Caco-2 (cell line): Measurements from ENCODE around the gene TTC28. TPM values are rescaled to one million over a fixed set of nuclear protein-coding genes. Genes with fewer than 3 reads are reported as not detected.

Experiments used
- BruUV-seq: library from RNA; stranded (reverse); fragments of 400-500 nt; replicated peaks from 2 replicates; lab custom pipeline; 2021; lab: Mats Ljungman, UMichigan
- CTCF ChIA-PET: fragments of 300-600 bp; sonication (Branson Sonifier 250); formaldehyde crosslinking; loops from one replicate; lab custom pipeline; 2022; ENCODE audit warnings: antibody characterized with exemption; lab: Charles Lee
- POLR2A ChIA-PET: fragments of 300-600 bp; sonication (Branson Sonifier 250); formaldehyde crosslinking; loops from one replicate; lab custom pipeline; 2022; ENCODE audit warnings: antibody characterized with exemption; lab: Charles Lee
- DNase-seq, 2 experiments: peaks; one replicate each; pipeline versions ENCODE4 v3.0.0 to v3.0.0-alpha.2; 2020 to 2022
- H3K27me3 ChIP-seq: replicated peaks from 2 replicates; pipeline ENCODE4 v1.6.0; 2011; ENCODE audit warnings: low read length; ENCODE audit not compliant: control insufficient read depth, insufficient read depth
- H3K36me3 ChIP-seq: 2 replicates; pipeline ENCODE4 v1.5.1; 2011; ENCODE audit warnings: low read length; ENCODE audit not compliant: control insufficient read depth, insufficient read depth
- H3K4me1 ChIP-seq: fragments of 250-450 bp; sonication (Bioruptor Pico); 2 replicates; pipeline ENCODE4 v1.5.1; 2020; ENCODE audit warnings: mild to moderate bottlenecking
- H3K4me3 ChIP-seq: 2 replicates; pipeline ENCODE4 v1.5.1; 2011; ENCODE audit warnings: low read depth, mild to moderate bottlenecking, control low read depth, low read length
- H3K9me3 ChIP-seq: fragments of 250-450 bp; sonication (Bioruptor Pico); 2 replicates; pipeline ENCODE4 v1.5.1; 2020; ENCODE audit warnings: mild to moderate bottlenecking, moderate library complexity
- H3K27ac Mint-ChIP-seq: one replicate; pipeline ENCODE4 v1.8.0; 2022; ENCODE audit warnings: mixed read lengths; ENCODE audit not compliant: unreplicated experiment
- H3K27me3 Mint-ChIP-seq: one replicate; pipeline ENCODE4 v1.8.0; 2022; ENCODE audit warnings: mixed read lengths; ENCODE audit not compliant: insufficient read depth, unreplicated experiment
- H3K36me3 Mint-ChIP-seq: one replicate; pipeline ENCODE4 v1.8.0; 2022; ENCODE audit warnings: mild to moderate bottlenecking, mixed read lengths; ENCODE audit not compliant: insufficient read depth, unreplicated experiment
- H3K4me1 Mint-ChIP-seq: one replicate; pipeline ENCODE4 v1.8.0; 2022; ENCODE audit warnings: low read depth, mixed read lengths; ENCODE audit not compliant: unreplicated experiment
- H3K4me3 Mint-ChIP-seq: one replicate; pipeline ENCODE4 v1.8.0; 2022; ENCODE audit warnings: mild to moderate bottlenecking, moderate library complexity, mixed read lengths; ENCODE audit not compliant: unreplicated experiment
- H3K9me3 Mint-ChIP-seq: one replicate; pipeline ENCODE4 v1.8.0; 2022; ENCODE audit warnings: mixed read lengths; ENCODE audit not compliant: unreplicated experiment
- CTCF ChIP-seq, 2 experiments: fragments of 200-600 bp in 1 of 2; IDR thresholded peaks; 1 replicate in 1 of 2; 2 replicates in 1 of 2; pipeline versions ENCODE4 v1.5.1 to v1.8.0; 2011 to 2022; ENCODE audit warnings: antibody characterized with exemption in 1 of 2, control low read depth in 1 of 2, inconsistent platforms in 1 of 2, low read depth in 1 of 2, low read length in 1 of 2, mild to moderate bottlenecking in 1 of 2, moderate library complexity in 1 of 2; ENCODE audit not compliant: insufficient read depth in 1 of 2, severe bottlenecking in 1 of 2, unreplicated experiment in 1 of 2
- intact Hi-C: fragments of 100-400 bp; cut with micrococcal nuclease; formaldehyde crosslinking; loops from one replicate; pipeline ENCODE4 v1.10.0; 2022; ENCODE audit not compliant: unreplicated experiment
- total RNA-seq: library from RNA; stranded (reverse); gene quantifications from 2 replicates; pipeline ENCODE4 v1.2.3, GENCODE V29; 2022

Gene TTC28
- total RNA-seq, 1 experiment from 2014 or later: 12.0 TPM

DNA sequence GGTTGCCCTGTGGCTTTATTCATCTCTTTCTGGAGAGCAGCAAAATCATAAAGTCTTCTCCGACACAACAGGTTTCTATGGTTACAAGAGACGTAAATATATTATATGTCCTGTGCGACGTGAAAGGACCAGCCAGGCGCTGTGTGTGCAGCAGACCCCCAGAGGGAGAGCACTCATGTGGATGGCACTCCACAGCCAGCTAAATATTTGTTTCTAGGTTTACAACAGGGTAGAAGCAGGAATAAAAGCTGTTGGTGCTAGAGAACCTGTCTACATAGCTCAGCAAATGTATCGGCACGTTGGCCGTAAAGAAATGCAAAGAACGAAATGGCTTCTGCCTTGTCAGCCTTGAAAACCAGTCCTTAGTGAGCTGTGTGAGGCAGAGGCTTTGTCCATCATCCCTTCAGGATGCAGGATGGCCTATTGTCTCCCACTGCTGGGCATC lies 626.8 kb downstream of the TTC28 start:
- H3K4me3 ChIP-seq: no peak overlapping the region
- CTCF ChIA-PET: interaction anchor here (0.6 kb wide), 1 partner anchor 452 kb away, joined by 6 read pairs; no protein-coding TSS in a partner anchor
- H3K27me3 Mint-ChIP-seq: peaks cover 3% of the 10 kb centered on the region
- POLR2A ChIA-PET: no interaction called here
- intact Hi-C loops: no loop called here
- no peak overlapping the region for H3K4me3 Mint-ChIP-seq
- H3K4me1 ChIP-seq: no peaks in the 10 kb centered on the region
- no peaks in the 10 kb centered on the region for H3K36me3 ChIP-seq
- no peak overlapping the region for H3K27ac Mint-ChIP-seq
- no peaks in the 10 kb centered on the region for H3K27me3 ChIP-seq
- TF ChIP-seq CTCF (IDR thresholded peaks at IDR 0.05; ENCODE audit: insufficient read depth in 1 of 2, low read depth in 1 of 2, low read length in 1 of 2, severe bottlenecking in 1 of 2, unreplicated experiment in 1 of 2): no peak
- no peak for DNase-seq
- H3K4me1 Mint-ChIP-seq: no peaks in the 10 kb centered on the region
- H3K36me3 Mint-ChIP-seq: no peaks in the 10 kb centered on the region
- no peaks in the 10 kb centered on the region for H3K9me3 ChIP-seq
- BruUV-seq: no TSS peak
- no peaks in the 10 kb centered on the region for H3K9me3 Mint-ChIP-seq

GRCh38 chr22:28051787-28052356 lies 627.8 kb downstream of the TTC28 start:
- BruUV-seq: no TSS peak
- no peak overlapping the region for H3K4me3 ChIP-seq
- H3K27me3 ChIP-seq: no peaks in the 10 kb centered on the region
- ChIA-PET POLR2A (no interaction called here), CTCF (interaction anchor here (0.6 to 1.8 kb wide), 7 partner anchors 17 to 1519 kb away, joined by 3 to 10 read pairs (median 4); no protein-coding TSS in a partner anchor)
- H3K9me3 ChIP-seq: no peaks in the 10 kb centered on the region
- peak; percentile 75 to 89 for TF ChIP-seq CTCF (IDR thresholded peaks at IDR 0.05; ENCODE audit: insufficient read depth in 1 of 2, low read depth in 1 of 2, low read length in 1 of 2, severe bottlenecking in 1 of 2, unreplicated experiment in 1 of 2)
- Mint-ChIP-seq H3K27me3 (peaks cover 3% of the 10 kb centered on the region), H3K9me3 (no peaks in the 10 kb centered on the region), H3K4me3 (no peak overlapping the region), H3K36me3 (no peaks in the 10 kb centered on the region), H3K27ac (no peak overlapping the region), H3K4me1 (no peaks in the 10 kb centered on the region)
- H3K36me3 ChIP-seq: no peaks in the 10 kb centered on the region
- peak; percentile 69 to 77 for DNase-seq
- intact Hi-C loops: loop anchor here (1.0 kb wide), 2 partner anchors 390 to 542 kb away; no protein-coding TSS in a partner anchor
- no peaks in the 10 kb centered on the region for H3K4me1 ChIP-seq

- H3K27ac Mint-ChIP-seq: no peak overlapping the region
- no peaks in the 10 kb centered on the region for H3K27me3 ChIP-seq
- no TSS peak for BruUV-seq
- no peaks in the 10 kb centered on the region for H3K4me1 Mint-ChIP-seq
- no peaks in the 10 kb centered on the region for H3K36me3 ChIP-seq
- no peaks in the 10 kb centered on the region for H3K9me3 ChIP-seq
- no peaks in the 10 kb centered on the region for H3K9me3 Mint-ChIP-seq
- H3K4me1 ChIP-seq: no peaks in the 10 kb centered on the region
- no peak overlapping the region for H3K4me3 ChIP-seq
- H3K36me3 Mint-ChIP-seq: no peaks in the 10 kb centered on the region
- DNase-seq: no peak
- H3K4me3 Mint-ChIP-seq: no peak overlapping the region
- ChIA-PET CTCF (interaction anchor here (0.6 to 1.8 kb wide), 5 partner anchors 17 to 391 kb away, joined by 3 to 10 read pairs (median 4); no protein-coding TSS in a partner anchor), POLR2A (no interaction called here)
- intact Hi-C loops: loop anchor here (1.0 kb wide), 2 partner anchors 391 to 543 kb away; no protein-coding TSS in a partner anchor
- H3K27me3 Mint-ChIP-seq: peaks cover 3% of the 10 kb centered on the region
- TF ChIP-seq CTCF (IDR thresholded peaks at IDR 0.05; ENCODE audit: insufficient read depth in 1 of 2, low read depth in 1 of 2, low read length in 1 of 2, severe bottlenecking in 1 of 2, unreplicated experiment in 1 of 2): no peak
Observed at GRCh38 chr22:28051091-28051786, 628.4 kb downstream of the TTC28 start.
